GM21360 (cell line): ENCODE data around the gene FANCM.
A peak's percentile ranks its signal among the peaks of the same experiment; 100 is the strongest.
"Not testable (repeated sequence)": the region's sequence is repeated elsewhere in the genome, so short reads cannot be mapped to it uniquely, and the experiment has no call there.

Experiments
- ATAC-seq: cut with Tn5 transposase; IDR thresholded peaks from one replicate; pipeline ENCODE4 v1.9.1; 2021; ENCODE audit warnings: mild to moderate bottlenecking, moderate library complexity; ENCODE audit not compliant: unreplicated experiment

FANCM gene

DNA sequence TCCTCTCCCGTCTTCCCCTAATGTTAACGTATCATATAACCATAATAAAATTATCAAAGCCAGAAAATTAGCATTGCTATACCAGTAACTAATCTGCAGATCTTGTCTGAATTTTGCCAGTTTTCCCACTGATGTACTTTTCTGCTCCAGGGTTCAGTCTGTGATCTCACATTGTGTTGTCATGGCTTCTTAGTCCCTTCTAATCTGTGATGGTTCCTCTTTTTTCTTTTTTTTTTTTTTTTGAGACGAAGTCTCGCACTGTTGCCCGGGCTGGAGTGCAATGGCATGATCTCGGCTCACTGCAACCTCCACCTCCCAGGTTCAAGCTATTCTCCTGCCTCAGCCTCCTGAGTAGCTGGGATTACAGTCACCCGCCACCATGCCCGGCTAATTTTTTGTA lies 6.4 kb downstream of the FANCM start:
- not testable (repeated sequence) for ATAC-seq

DNA sequence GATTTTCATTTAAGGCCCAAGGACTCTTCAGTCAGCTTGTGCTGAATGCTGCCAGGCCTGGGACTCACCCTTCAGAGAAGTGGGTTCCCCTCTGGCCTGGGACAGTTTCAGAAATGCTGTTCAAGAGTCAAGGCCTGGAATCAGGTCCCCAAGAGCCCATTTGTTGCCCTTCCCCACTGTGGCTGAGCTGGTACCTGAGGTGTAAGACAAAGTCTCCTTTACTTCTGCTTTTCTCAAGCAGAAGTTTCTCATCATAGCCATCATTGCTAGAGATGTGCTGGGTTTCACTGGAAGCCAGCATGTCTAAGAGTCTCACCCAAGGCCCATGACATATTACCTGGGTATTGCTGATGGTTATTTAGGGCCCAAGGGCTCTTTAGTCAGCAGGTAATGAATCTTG lies 8.9 kb downstream of the FANCM start:
- ATAC-seq = no peak

DNA sequence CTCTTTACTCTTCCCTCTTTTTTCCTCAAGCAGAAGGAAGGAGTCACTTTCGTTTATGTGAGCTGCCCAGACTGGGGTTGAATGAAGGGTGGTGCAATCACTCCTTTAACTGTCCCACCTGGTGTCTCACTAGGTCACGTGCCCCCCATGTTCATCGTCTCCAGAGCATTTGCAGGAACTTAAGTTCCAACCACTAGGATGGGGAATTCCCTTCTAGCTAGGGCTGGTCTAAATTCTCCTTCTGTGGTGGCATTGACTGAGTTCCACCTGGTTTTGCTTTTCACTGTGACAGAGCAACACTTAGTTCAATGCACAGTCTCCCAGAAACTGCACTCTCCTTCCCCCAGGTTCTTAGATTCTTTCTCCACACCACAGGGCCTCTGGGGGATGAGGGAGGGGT lies 9.5 kb downstream of the FANCM start:
- ATAC-seq = peak; percentile 68

DNA sequence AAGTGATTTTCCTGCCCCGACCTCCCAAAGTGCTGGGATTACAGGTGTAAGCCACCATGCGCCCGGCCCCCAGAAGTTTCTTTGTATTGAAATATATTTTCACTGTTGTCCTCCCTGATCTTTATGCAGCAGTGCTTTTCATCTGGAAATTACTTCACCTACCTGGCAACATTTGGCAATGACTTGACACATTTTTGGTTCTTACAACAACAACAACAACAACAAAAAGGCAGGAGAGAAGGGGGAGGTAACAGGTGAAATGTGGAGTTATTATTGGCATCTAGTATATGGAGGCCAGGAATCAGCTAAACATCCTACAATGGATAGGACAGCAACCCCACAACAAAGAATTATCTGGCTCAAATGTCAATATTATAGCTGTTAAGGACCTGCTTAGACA lies 13.9 kb downstream of the FANCM start:
- no peak for ATAC-seq

DNA sequence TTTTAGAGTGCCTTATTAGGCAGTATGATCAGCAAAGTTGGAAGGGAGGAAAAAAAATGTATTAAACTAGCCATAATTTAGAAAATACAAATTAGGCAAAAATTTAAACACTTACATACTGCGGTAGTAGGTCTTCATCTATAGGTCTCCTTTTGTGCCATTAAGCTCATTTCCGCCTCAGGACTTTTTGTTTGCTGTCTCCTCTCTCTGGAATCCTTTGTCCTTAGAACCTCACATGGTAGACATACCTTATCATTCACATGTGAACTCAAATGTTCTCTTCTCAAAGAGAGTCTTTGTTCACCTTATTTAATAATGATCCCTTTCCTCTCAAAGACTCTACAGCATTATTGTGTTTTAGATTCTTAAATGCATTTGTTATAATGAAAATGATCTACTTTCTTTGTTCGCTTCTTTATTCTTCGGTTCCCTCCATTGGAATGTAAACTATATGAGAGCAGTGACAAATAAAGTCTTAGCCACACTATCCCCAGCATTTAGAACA lies 14.7 kb downstream of the FANCM start:
- no peak for ATAC-seq

DNA sequence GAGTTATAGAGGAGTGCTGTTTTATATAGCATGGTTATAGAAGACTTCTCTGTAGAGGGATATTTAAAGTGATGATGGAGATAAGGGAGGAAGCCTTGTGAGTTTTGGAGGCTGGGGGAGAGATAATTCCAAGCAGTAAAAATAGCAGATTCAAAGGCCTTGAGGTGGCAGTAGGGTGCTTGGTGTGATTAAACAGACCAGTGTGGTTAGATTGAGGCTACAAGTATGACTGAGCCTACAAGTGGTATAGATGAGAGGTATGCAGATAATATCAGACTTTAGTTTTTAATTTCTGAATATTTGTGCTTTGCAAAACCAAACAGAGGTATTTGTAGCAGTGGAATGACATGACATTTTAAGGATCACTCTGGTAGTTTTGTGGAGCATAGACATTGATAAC lies 20.3 kb downstream of the FANCM start:
- ATAC-seq = no peak

DNA sequence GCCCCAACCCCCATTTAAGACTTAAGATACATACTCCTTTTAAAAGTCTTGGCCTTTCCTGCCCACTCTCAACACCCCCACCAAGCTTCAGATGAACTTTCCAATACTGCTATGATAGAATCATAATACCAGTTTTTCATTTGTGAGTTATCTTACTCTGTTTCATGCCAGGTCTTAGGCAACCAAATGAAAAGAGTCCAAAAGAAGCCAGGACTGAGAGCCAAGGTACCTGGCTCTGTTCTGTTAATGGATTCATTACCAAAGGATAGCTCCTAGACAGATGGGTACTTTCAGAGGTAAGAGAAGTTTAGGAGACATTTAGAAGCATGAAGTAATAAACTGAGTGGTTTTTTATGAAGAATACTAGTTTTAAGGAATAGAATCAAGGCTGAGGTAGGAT lies 34.2 kb downstream of the FANCM start:
- no peak for ATAC-seq

DNA sequence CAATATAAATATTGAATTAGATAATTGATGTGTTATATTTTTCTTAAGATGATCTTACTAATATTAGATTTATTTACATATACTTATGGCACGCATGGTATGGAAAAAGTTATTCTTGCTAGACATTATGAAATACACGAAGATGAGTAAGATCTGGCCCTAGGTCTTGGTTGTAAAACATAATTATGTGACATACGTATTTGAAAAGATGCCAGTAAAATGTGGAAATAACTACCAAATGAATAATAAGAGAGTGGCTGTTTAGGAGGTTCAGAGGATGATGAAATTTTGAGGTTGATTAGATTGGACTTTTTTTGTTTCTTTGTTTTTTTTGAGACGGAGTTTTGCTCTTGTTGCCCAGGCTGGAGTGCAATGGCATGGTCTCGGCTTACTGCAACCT lies 41.3 kb downstream of the FANCM start:
- ATAC-seq = no peak

DNA sequence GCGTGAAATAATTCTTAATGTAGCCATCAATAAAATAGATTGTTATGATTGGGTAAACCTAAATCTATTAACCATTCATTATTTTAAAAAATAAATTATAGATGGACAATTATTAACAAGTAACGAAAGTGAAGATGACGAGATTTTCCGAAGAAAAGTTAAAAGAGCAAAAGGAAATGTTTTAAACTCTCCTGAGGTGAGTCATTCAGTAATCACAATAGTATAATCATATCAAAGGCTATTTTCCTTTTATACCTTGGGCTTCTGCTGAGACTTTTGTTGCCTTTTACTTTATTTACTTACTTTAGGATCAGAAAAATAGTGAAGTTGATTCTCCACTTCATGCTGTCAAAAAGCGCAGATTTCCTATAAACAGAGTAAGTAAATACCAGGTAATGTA lies 45.6 kb downstream of the FANCM start:
- no peak for ATAC-seq

DNA sequence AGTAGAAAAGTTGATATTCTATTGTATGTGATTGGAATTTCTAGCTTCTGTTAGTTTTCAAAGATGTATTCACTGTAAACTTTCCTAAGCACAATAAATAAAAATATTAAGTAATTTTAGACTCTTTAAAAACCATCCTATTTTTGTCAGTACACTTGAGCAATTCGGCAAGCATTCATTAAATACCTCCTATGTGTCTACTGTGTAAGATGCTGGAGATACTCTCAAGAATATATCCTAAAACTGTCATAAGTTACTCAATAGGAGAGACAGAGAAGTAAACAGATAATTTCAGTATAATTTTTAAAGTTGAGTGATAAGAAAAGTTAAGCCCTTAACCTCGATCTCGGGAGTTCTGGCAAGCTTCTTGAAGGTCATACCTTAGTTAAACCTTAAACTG lies 46.1 kb downstream of the FANCM start:
- no peak for ATAC-seq

DNA sequence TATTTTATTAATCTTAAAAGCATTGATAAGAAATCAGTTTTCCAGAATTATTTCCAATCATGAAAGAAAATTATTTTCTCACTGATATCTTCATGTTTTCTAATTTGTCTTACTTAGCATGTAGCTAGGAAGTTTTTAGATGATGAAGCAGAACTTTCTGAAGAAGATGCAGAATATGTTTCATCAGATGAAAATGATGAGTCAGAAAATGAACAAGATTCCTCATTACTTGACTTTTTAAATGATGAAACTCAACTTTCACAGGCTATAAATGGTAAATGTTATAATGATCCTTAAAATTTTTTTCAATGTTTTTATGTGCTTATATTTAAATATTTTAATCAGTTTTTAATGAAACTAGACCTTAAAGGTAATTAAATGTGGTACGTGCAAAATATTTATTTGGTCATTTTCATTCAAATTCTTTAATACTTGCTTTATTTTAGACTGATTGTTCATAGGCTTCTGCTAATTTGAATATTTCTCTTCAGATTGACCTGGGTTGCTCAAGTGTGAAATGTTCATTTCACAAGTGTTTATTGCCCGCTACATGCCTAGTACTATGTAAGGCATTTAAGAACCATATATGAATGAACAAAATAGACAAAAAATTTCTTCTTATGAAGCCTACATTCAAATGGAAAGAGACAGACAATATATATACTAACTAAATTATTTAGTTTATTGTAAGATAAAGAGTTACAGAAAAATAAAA lies 49.5 kb downstream of the FANCM start:
- no peak for ATAC-seq

DNA sequence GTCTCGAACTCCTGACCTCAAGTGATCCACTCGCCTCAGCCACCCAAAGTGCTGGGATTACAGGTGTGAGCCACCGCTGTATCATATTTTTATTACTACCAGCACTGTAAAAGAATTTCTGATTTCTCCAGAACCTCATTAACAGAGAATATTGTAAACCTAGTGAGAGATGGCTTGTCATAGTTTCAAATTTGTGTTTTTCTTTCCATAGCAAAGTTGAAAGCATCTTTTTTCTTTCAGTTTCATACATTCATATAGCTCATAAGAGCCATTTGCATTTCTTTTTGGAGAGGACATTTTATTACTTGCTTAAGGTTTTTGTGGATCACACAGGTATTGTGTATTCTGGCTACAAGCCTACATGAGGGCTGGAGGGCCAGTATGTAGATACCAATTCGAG lies 59.2 kb downstream of the FANCM start:
- ATAC-seq = no peak

DNA sequence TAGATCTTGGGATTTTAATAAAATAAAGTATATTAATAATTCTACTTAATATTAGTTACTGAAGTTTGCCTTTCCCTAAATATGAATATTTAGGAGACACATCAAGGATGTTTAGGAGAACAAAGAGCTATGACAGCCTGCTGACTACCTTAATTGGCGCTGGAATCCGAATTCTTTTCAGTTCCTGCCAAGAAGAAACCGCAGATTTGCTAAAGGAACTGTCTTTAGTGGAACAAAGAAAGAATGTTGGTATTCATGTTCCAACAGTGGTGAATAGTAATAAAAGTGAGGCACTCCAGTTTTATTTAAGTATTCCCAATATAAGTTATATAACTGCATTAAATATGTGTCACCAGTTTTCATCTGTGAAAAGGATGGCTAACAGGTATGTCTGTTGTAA lies 62.8 kb downstream of the FANCM start:
- ATAC-seq = no peak

DNA sequence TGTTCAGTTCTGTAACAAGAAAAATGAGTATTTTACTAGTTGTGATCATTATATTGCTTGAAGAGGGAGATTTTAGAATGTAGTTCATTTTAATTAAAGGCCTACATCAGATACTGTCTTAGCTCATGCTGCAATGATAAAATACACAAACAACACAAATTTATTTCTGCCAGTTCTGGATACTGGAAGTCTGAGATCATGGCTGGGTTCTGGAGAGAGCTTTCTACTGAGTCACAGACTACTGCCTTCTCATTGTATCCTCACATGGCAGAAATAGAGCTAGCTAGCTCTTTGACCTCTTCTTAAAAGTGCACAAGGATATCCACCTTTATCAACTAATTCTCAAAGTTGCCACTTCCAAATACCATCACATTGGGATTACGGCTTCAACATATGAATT lies 63.5 kb downstream of the FANCM start:
- no peak for ATAC-seq

DNA sequence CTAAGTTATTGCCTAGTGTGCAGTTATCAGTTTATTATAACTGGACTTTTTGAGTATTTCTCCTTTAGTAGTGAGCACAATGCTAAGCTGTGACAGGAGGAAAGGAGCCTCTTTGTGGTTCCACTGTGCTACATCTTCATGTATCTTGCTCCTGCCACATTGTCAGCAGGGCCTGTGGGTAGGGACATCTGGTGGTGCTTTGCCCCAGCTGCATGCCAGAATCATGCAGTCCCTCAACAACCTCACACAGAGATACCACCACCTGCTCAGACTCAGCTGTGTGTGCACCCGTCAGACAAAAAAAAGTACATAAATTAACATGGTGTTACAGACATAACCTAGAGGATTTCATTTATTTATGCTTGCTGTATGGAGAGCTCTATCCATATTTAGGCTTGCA lies 66.2 kb downstream of the FANCM start:
- no peak for ATAC-seq

DNA sequence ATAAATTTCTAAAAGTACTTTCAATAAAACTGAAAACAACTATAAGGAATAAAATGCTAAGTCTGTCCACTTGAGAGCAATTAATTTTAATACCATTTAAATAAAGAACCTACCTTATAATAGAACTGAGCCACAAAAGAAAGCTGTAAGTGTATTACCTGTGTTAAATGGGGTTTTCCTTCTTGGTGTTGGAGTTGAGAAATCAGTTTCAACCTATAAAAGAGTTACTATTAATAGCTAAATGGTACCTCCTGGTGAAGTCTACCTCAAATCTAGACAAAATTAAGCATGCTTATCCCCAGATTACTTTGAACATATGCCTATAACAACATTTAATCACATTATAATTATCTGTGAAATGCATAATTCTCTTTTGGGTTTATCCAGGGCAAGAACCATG lies 68.5 kb downstream of the FANCM start:
- ATAC-seq = no peak

DNA sequence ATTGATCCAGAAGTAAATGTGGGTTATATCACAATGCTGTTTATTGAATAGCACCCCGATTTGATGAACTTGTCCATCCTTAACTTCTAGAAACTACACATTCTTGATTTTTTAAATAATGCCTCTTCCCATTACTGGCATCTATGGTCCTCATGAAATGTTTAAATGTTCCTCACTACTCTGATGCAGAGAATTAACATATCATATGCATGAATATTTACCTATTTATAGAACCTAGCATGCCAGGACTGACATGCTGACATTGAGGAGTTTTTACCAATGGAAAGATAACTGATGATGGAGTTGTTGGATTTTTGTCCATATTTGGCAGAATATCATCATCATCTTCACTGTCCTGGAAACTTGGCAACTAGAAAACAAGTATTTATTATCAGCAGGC lies 74.4 kb downstream of the FANCM start:
- no peak for ATAC-seq

DNA sequence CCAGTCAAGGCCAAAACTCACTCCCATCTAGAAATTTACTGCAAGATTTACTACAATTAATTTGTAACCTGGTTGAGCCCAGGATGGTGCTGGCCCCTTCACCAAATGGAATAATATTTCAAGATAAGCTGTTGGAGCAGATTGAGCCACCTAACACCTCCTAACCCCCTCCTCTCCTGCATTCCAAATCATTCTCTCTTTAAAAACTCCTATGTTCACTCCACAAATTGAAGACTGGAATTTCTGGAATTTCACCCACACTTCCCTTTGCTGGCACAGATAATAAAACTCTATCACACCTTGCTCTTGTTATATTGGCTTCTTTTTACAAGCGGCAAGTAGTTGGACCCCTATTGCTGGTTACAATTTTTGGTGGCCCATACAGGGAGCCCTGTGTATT lies 75.6 kb downstream of the FANCM start:
- no peak for ATAC-seq

DNA sequence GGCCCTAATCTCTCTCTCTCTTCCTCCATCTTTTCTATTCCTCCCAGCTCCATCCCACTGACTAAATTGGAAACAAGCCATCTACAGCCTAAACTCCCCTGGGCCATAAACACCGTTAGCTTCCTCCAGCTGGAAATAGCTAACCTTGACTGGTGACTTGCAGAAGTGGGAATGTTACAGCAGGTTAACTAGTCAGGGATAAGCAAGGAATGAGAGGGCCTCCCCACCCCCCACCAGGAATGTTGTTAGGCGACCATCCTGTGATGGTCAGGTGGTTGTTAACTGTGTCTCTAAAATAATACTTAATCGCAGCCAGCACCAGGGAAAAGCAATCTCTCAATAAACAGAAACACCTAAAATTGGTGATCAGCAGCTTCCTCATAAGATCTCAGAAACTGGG lies 76.5 kb downstream of the FANCM start:
- no peak for ATAC-seq

DNA sequence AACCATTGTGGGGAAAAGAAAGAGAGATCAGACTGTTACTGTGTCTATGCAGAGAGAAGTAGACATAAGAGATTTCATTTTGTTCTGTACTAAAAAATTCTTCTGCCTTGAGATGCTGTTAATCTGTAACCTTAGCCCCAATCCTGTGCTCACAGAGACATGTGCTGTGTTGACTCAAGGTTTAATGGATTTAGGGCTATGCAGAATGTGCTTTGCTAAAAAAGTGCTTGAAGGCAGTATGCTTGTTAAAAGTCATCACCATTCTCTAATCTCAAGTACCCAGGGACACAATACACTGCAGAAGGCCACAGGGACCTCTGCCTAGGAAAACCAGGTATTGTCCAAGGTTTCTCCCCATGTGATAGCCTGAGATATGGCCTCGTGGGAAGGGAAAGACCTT lies 78.0 kb downstream of the FANCM start:
- not testable (repeated sequence) for ATAC-seq

DNA sequence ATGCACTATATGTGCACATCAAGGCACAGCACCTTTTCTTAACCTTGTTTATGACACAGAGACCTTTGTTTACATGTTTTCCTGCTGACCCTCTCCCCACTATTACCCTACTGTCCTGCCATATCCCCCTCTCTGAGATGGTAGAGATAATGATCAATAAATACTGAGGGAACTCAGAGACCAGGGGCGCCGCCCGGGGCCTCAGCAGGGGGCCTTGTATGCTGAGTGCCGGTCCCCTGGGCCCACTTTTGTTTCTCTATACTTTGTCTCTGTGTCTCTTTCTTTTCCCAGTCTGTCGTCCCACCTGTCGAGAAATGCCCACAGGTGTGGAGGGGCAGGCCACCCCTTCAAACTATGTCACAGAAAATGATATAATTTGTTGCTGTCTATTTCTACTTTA lies 78.6 kb downstream of the FANCM start:
- not testable (repeated sequence) for ATAC-seq

DNA sequence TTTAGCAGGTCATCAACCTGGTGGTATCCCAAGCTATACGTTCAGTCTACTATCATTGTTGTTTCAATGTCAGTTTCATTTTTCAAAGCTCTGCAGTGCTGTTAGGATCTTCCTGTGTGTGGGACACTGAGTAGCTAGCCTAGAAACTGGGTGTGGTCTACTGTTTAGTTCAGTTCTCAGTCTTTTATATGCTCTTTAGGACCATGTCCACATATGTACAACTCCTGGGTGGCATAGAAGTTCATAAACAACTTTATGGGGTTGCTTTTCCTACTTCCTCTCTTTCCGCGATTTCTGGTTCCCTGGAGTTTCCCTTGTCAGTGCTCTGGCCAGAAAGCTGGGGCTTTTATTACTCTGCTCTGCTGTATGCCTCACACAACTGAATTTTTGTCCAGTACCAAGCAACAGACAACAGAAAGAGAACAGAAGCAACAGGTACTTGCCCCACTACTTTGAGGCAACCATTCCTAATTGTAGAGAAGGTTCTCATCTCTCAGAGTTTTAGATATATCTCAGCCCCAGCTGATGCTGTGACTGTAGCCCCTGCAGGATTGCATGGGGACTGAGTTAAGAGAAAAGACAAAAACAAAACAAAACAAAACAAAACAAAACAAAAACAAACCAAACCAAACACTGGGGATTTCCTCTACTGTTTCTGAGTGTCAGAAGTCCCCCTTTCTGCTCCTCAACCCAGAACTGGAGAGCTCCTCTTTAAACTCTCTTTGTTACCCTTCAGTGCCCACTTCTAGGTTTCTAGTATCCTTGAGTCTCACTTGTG lies 86.9 kb downstream of the FANCM start:
- no peak for ATAC-seq
